ENCODE measurements around the gene NOL4L. TPM values are rescaled to one million over a fixed set of nuclear protein-coding genes. Genes with fewer than 3 reads are reported as not detected.

NOL4L gene
- total RNA-seq, 4 donors from 2014 or later, result 2.6 to 12.8 (median 6.4) TPM

DNA sequence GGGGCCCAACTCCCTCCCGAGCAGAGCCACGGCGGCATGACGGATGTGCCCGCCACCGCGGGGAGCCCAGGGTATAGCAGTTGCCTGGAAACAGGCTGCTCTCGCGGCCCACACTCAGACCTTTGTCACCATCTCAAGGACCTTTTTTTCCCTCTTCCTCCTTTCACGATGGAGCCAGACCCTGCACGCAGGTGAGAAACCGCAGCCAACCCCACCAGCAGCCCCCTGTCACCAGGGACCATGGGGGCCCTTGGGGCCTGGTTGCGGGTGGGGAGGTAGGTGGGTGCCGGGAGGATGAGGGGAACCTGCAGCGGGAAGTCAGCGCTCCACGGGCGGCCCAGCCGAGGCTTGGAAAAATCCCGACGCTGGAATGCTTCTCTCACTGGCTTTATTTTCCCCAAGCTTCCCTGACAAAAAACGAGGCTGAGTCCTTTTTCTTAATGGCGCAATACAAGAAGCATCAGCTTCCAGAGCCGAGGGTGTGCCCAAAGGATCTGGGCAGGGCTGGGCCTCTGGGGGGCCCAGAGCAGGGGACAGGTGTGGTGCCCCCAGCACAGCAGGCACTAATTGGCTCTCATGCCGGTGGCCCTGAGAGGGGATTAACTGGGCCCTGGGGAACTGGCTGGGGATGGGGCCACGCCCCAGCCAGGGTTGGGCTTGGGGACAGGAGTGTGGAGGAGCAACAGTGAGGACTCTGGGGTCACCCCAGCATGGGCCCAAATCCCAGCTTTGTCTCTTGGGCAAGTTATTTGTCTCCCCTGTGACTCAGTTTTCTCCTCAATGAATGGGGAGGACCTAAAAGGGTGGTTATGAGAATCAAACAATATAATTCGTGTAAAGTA is 23.9 kb downstream of the NOL4L start:
- 42% methylated on average over 17 of the region's 27 CpGs for WGBS

DNA sequence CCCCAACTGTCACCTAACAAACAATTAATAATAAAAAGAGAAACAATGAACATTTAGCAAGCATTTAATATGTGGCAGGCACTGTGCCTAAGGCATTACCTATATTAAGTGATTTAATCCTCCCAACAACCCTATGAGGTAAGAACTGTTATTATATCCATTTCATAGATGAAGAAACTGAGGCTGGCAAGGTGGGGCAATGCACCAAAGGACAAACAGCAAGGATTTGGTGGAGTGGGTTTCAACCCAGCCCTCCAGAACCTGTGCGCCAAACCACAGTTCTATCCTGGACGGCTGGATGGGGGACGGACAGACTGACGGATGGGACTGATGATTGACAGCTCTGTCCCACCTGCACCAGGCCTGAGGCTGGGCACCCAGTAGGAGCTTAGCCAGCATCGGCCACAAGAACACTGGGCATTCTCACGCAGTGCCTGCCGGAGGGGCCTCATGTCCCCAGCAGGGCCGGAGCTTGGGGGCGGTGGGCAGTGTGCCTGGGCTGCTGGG is 24.6 kb downstream of the NOL4L start:
- WGBS, result 81% methylated on average over 7 of the region's 9 CpGs
- Histone ChIP-seq H3K4me1 (peaks cover 2% of the 10 kb centered on the region), H3K36me3 (no peaks in the 10 kb centered on the region), H3K27me3 (peaks cover 37% of the 10 kb centered on the region), H3K9me3 (no peaks in the 10 kb centered on the region), H3K27ac (no peak overlapping the region), H3K4me3 (no peak overlapping the region)
- DNase-seq (ENCODE audit: low spot score in 2 of 2), result no peak
- TF ChIP-seq, protein P1, sequence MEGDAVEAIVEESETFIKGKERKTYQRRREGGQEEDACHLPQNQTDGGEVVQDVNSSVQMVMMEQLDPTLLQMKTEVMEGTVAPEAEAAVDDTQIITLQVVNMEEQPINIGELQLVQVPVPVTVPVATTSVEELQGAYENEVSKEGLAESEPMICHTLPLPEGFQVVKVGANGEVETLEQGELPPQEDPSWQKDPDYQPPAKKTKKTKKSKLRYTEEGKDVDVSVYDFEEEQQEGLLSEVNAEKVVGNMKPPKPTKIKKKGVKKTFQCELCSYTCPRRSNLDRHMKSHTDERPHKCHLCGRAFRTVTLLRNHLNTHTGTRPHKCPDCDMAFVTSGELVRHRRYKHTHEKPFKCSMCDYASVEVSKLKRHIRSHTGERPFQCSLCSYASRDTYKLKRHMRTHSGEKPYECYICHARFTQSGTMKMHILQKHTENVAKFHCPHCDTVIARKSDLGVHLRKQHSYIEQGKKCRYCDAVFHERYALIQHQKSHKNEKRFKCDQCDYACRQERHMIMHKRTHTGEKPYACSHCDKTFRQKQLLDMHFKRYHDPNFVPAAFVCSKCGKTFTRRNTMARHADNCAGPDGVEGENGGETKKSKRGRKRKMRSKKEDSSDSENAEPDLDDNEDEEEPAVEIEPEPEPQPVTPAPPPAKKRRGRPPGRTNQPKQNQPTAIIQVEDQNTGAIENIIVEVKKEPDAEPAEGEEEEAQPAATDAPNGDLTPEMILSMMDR (IDR thresholded peaks at IDR 0.05), result no peak
- TF ChIP-seq EP300 (IDR thresholded peaks at IDR 0.05) (no peak), POLR2A (IDR thresholded peaks at IDR 0.05) (no peak), POLR2AphosphoS5 (IDR thresholded peaks at IDR 0.05) (no peak)

More for the DNA sequence above, 23.9 kb downstream of the NOL4L start:
- peaks cover 2% of the 10 kb centered on the region for H3K4me1 ChIP-seq
- H3K4me3 ChIP-seq, result no peak overlapping the region
- H3K27ac ChIP-seq, result no peak overlapping the region
- no peaks in the 10 kb centered on the region for H3K9me3 ChIP-seq
- no peaks in the 10 kb centered on the region for H3K36me3 ChIP-seq
- H3K27me3 ChIP-seq, result peaks cover 32% of the 10 kb centered on the region
- TF ChIP-seq POLR2A (IDR thresholded peaks at IDR 0.05) (no peak), POLR2AphosphoS5 (IDR thresholded peaks at IDR 0.05) (no peak), EP300 (IDR thresholded peaks at IDR 0.05) (no peak)
- TF ChIP-seq, protein P1 (IDR thresholded peaks at IDR 0.05), result no peak
- no peak for DNase-seq (ENCODE audit: low spot score in 2 of 2)

DNA sequence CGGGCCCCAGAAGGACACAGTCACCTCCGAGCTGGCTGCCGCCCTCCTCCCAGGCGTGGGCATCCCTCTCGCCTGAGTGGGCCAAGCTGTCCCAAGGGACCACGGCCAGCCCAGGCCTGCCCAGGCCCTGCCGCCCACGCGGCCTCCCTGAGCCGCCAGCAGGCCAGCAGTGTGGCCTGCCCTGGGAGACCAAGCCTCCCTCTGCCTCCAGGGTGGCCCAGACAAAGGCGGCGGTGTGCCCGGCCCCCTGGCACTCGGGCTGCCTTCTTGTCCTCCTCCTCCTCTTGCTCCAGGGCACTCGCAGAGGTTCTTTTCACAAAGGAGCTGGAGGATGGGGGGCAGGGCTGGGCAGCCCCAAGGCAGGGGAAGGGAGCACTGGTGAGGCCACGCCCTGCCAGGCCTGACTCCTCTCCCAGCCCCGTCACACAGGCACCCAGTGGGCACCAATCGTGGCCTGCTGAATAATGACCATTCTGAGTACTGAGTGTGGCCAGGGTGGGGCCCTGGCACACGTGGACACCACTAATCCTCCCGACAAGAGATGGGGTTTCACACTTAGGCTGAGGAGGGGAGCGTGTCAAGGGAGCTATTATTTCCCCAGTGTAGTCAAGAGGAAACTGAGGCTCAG is 25.3 kb downstream of the NOL4L start:
- no peaks in the 10 kb centered on the region for H3K4me1 ChIP-seq
- H3K36me3 ChIP-seq, result no peaks in the 10 kb centered on the region
- no peak for DNase-seq (ENCODE audit: low spot score in 2 of 2)
- H3K9me3 ChIP-seq, result no peaks in the 10 kb centered on the region
- no peak overlapping the region for H3K4me3 ChIP-seq
- TF ChIP-seq POLR2AphosphoS5 (IDR thresholded peaks at IDR 0.05), result no peak
- TF ChIP-seq EP300 (IDR thresholded peaks at IDR 0.05), result no peak
- TF ChIP-seq POLR2A (IDR thresholded peaks at IDR 0.05), result no peak
- 57% methylated on average over 5 of the region's 21 CpGs for WGBS
- H3K27ac ChIP-seq, result no peak overlapping the region
- peaks cover 38% of the 10 kb centered on the region for H3K27me3 ChIP-seq

DNA sequence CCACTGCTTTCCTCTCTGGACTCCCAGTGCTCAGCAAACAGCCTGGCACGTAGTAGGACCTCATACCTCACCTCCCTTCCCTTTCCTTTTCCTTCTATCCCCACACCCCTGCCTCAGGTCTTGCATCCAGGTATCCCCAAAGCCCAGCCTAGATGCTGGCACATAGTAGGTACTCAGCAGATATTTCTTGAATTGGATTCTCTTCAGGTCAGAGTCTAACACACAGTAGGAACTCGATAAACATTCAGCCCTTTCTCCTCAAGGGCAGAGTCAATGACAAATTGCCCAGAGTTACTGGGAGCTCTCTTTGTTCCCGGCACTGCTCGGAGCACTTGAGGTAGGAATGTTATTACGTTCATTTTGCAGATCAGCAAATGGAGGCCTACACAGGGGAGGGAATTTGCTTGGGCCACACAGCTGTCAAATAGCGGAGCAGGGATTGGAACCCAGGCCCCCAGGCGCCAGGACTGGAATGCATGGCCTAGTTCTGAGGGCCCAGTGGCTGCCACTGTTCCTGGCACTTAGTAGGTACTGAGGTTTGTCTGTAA is 25.9 kb downstream of the NOL4L start:
- no peak overlapping the region for H3K4me3 ChIP-seq
- H3K27ac ChIP-seq, result no peak overlapping the region

DNA sequence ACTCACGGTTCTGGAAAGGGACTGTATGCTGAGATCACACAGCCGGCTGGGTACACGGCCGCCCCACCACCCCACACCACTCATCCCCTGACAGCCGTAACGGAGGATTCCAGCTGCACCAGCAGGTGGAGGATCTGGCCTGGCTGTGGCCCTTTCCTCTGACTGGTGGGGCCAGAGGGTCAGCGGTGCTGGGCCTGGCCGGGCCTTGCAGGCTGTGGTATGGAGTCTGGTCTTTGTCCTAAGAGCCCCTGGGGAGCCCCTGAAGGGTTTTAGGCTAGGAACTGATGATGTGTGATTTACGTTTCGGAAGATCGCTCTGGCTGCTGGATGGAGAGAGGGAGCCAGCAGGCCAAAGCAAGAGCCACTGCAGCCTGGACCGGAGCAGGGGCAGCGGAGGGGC is 26.6 kb downstream of the NOL4L start:
- Histone ChIP-seq H3K4me1 (no peaks in the 10 kb centered on the region), H3K9me3 (no peaks in the 10 kb centered on the region), H3K27me3 (peaks cover 38% of the 10 kb centered on the region), H3K4me3 (no peak overlapping the region), H3K27ac (no peak overlapping the region), H3K36me3 (no peaks in the 10 kb centered on the region)
- DNase-seq (ENCODE audit: low spot score in 2 of 2), result no peak
- TF ChIP-seq, protein P1 (IDR thresholded peaks at IDR 0.05), result no peak
- TF ChIP-seq EP300 (IDR thresholded peaks at IDR 0.05), result no peak
- no peak for TF ChIP-seq POLR2AphosphoS5 (IDR thresholded peaks at IDR 0.05)
- TF ChIP-seq POLR2A (IDR thresholded peaks at IDR 0.05), result no peak
- WGBS, result 82% methylated on average over 12 of the region's 13 CpGs

More for the DNA sequence above, 25.9 kb downstream of the NOL4L start:
- Histone ChIP-seq H3K27me3 (peaks cover 38% of the 10 kb centered on the region), H3K36me3 (no peaks in the 10 kb centered on the region), H3K9me3 (no peaks in the 10 kb centered on the region), H3K4me1 (no peaks in the 10 kb centered on the region)
- WGBS, result 83% methylated on average over 5 of the region's 7 CpGs
- DNase-seq (ENCODE audit: low spot score in 2 of 2), result no peak
- TF ChIP-seq, protein P1 (IDR thresholded peaks at IDR 0.05), result no peak
- TF ChIP-seq POLR2AphosphoS5 (IDR thresholded peaks at IDR 0.05), result no peak
- no peak for TF ChIP-seq POLR2A (IDR thresholded peaks at IDR 0.05)
- no peak for TF ChIP-seq EP300 (IDR thresholded peaks at IDR 0.05)

Data from suprapubic skin (tissue), 4 donors.